ENCODE data around the gene LPIN3. TPM values are rescaled to one million over a fixed set of nuclear protein-coding genes. Genes with fewer than 3 reads are reported as not detected.

Gene LPIN3
- total RNA-seq (10 to 100 TPM in 4 of 9 donors, 1 to 10 TPM in 5; 3.0 to 18.2 (median 8.9) TPM), polyA plus RNA-seq (10 to 100 TPM in 2 of 3 donors, 1 to 10 TPM in 1; 1.8 to 49.7 (median 26.1) TPM)
- long read RNA-seq, donor 1, partial matches to known transcripts, result 10 of 10 reads
- long read RNA-seq, donor 1, other reads (novel, unspliced or antisense), result 0 of 10 reads
- long read RNA-seq, donor 2, full-length matches to known transcripts, result 1 of 1 reads
- long read RNA-seq, donor 2, partial matches to known transcripts, result 0 of 1 reads
- long read RNA-seq, donor 2, other reads (novel, unspliced or antisense), result 0 of 1 reads
- long read RNA-seq, donor 3, result 0 reads
- long read RNA-seq, donor 4, partial matches to known transcripts, result 1 of 21 reads
- long read RNA-seq, donor 4, other reads (novel, unspliced or antisense), result 20 of 21 reads
- long read RNA-seq, donor 5, partial matches to known transcripts, result 0 of 5 reads
- long read RNA-seq, donor 5, other reads (novel, unspliced or antisense), result 5 of 5 reads
- long read RNA-seq, donor 6, partial matches to known transcripts, result 0 of 15 reads
- long read RNA-seq, donor 6, other reads (novel, unspliced or antisense), result 15 of 15 reads
- long read RNA-seq, donor 7, result 0 reads
- long read RNA-seq, donor 8, result 0 reads
- long read RNA-seq, donor 9, result 0 reads
- long read RNA-seq, donor 10, result 0 reads

DNA sequence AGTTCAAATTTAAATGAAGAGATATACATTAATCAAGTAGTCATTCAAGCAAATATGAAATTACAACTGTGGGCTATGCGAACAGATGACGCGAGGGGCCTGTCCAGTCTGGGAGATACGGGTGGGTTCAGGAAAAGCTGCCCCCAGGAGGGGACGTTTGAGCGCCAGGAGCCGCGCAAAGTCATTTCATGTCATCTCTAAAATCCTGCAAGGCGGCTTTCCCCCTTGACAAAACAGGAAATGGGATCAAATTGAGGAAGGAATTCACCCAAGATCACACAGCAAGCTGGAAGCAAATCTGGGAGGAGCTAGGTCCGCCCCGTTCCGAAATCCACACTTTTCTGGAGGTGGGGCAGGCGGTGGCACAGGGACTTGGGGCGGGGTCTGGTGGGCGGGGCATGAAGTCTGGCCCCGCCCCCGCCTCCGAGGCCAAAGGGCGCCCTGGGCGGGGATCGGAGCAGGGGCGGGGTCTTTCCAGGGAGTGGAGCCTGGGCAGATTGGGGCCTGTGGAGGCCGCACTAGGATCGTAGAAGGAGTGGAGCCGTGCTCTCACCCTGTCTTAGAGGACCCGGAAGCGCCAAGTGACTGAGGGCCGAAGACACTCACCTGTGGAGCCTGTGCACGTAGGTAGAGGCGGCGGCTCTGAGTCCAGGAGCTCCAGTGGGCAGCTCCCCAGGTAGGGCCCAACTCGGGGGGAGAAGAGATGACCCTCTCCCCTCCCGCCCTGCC lies at the start of gene LPIN3:
TSS of gene LPIN3 (plus strand) at position 495 of the 729 bp plus-strand sequence. CDS start 4,983 bp downstream, outside the sequence.
- H3K27me3 ChIP-seq, result no peaks in the 10 kb centered on the region
- WGBS, 4 donors, result 9 to 16% (median 12%) methylated on average over 25 to 33 of the region's 33 CpGs
- peak in 1 of 6 experiments; percentile 21 for TF ChIP-seq CTCF (IDR thresholded peaks at IDR 0.05)
- peak in 1 of 2 donors; percentile 33 for TF ChIP-seq POLR2A (IDR thresholded peaks at IDR 0.05)
- no peaks in the 10 kb centered on the region for H3K36me3 ChIP-seq (replicated peaks in 1 of 2)
- no peaks in the 10 kb centered on the region for H3K9me3 ChIP-seq (replicated peaks in 1 of 3)
- intact Hi-C loops (cut with DNase I), result loop anchor here (2.0 to 10.0 kb wide), 4 partner anchors 72 to 376 kb away; no protein-coding TSS in a partner anchor
- DNase-seq, result peak; percentile 88 to 92 (median 91)
- H3K4me1 ChIP-seq (replicated peaks in 1 of 2), result peaks cover 8 to 18% of the 10 kb centered on the region in 2 donors
- peak within 1 kb of the TSS in 4 of 5 donors; percentile 33 to 81 (median 62) for H3K27ac ChIP-seq
- H3K4me3 ChIP-seq, result peak within 1 kb of the TSS in 2 of 4 donors; percentile 1 to 56

GRCh38 chr20:41293269-41294037 lies 47.2 kb upstream of the LPIN3 start:
- H3K27ac ChIP-seq, result peak overlapping the region in 1 of 5 donors; percentile 18
- H3K36me3 ChIP-seq (replicated peaks in 1 of 2), result no peaks in the 10 kb centered on the region
- H3K4me1 ChIP-seq (replicated peaks in 1 of 2), result peaks cover 13 to 40% of the 10 kb centered on the region in 2 donors
- no peaks in the 10 kb centered on the region for H3K9me3 ChIP-seq (replicated peaks in 1 of 3)
- TF ChIP-seq POLR2A (IDR thresholded peaks at IDR 0.05), result no peak
- no peak for TF ChIP-seq CTCF (IDR thresholded peaks at IDR 0.05)
- no peak overlapping the region for H3K4me3 ChIP-seq
- DNase-seq, result no peak
- no peaks in the 10 kb centered on the region for H3K27me3 ChIP-seq
- intact Hi-C loops (cut with DNase I), result no loop called here
- WGBS, 4 donors, result 66 to 74% (median 69%) methylated on average over 2 of the region's 2 CpGs

DNA sequence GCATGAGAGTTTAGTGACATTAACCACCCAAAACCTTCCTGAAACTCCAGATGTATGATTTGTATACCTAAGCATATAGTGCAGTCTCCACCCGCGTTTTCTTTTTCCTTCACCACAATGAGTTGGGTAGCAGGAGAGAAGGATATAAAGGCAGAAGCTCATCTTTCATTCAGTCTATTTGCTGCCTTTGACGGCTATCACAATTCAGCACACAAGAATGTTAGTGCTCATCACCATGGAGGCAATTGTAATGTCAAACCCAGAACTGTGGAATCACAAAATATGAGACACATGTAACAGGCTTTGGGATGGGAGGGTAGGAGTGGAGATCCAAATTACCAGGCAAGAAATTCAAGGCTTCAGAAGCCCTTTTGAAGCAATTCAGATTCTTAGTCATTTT lies 40.7 kb upstream of the LPIN3 start:
- intact Hi-C loops (cut with DNase I), result no loop called here
- no peaks in the 10 kb centered on the region for H3K36me3 ChIP-seq (replicated peaks in 1 of 2)
- WGBS, 4 donors, result 79 to 88% (median 81%) methylated on average over 3 of the region's 3 CpGs
- no peak for TF ChIP-seq POLR2A (IDR thresholded peaks at IDR 0.05)
- TF ChIP-seq CTCF (IDR thresholded peaks at IDR 0.05), result no peak
- no peaks in the 10 kb centered on the region for H3K27me3 ChIP-seq
- peaks cover 0 to 18% of the 10 kb centered on the region in 2 donors for H3K4me1 ChIP-seq (replicated peaks in 1 of 2)
- DNase-seq, result no peak
- H3K4me3 ChIP-seq, result no peak overlapping the region
- no peaks in the 10 kb centered on the region for H3K9me3 ChIP-seq (replicated peaks in 1 of 3)
- no peak overlapping the region for H3K27ac ChIP-seq
